ENCODE measurements around the gene NFIB. TPM values are rescaled to one million over a fixed set of nuclear protein-coding genes. Genes with fewer than 3 reads are reported as not detected.

The NFIB gene
- total RNA-seq, 2 experiments from 2014 or later, result not detected

DNA sequence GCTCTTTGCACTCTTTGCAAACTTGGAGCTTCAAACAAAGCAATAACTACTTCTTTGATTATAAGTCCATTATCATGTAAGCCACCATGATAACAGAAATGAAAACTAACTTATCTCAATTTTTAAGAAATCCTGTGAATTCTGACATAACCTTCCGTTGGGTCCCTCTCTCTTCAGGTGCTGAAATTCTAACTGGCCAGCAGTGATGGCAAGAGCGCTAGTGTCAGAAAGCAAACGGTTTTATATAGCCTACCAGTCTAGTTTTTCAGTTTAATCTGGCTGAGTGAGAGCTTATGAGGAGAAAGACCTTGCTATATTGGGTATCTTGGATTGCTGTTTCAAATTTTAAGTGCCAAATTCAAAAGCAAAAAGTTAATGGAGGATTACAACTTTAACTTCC is 13.4 kb downstream of the NFIB start:
- ChIA-PET CTCF (no interaction called here), POLR2A (no interaction called here)
- DNase-seq, result no peak
- H3K27me3 Mint-ChIP-seq, result peaks cover 20% of the 10 kb centered on the region
- H3K4me3 Mint-ChIP-seq, result no peak overlapping the region
- no peaks in the 10 kb centered on the region for H3K9me3 Mint-ChIP-seq
- ATAC-seq, result no peak
- H3K36me3 Mint-ChIP-seq (ENCODE audit: low read depth), result no peaks in the 10 kb centered on the region
- H3K4me1 Mint-ChIP-seq (ENCODE audit: low read depth), result no peaks in the 10 kb centered on the region
- no peak overlapping the region for H3K27ac Mint-ChIP-seq
- TF ChIP-seq CTCF (IDR thresholded peaks at IDR 0.05), result no peak
- intact Hi-C loops (cut with micrococcal nuclease), result no loop called here

- ATAC-seq (no peak), DNase-seq (no peak)
- ChIA-PET POLR2A (no interaction called here), CTCF (no interaction called here)
- Mint-ChIP-seq H3K4me3 (no peak overlapping the region), H3K27me3 (peaks cover 16% of the 10 kb centered on the region), H3K36me3 (ENCODE audit: low read depth) (no peaks in the 10 kb centered on the region), H3K4me1 (ENCODE audit: low read depth) (no peaks in the 10 kb centered on the region), H3K27ac (no peak overlapping the region), H3K9me3 (no peaks in the 10 kb centered on the region)
- TF ChIP-seq CTCF (IDR thresholded peaks at IDR 0.05), result no peak
- intact Hi-C loops (cut with micrococcal nuclease), result no loop called here
These were observed 13.9 kb downstream of the NFIB start for GRCh38 chr9:14300040-14300439.

GRCh38 chr9:14298601-14299022 is 15.3 kb downstream of the NFIB start:
- Mint-ChIP-seq H3K27ac (no peak overlapping the region), H3K9me3 (no peaks in the 10 kb centered on the region), H3K36me3 (ENCODE audit: low read depth) (no peaks in the 10 kb centered on the region), H3K27me3 (peaks cover 12% of the 10 kb centered on the region), H3K4me1 (ENCODE audit: low read depth) (no peaks in the 10 kb centered on the region), H3K4me3 (no peak overlapping the region)
- ATAC-seq, result no peak
- intact Hi-C loops (cut with micrococcal nuclease), result no loop called here
- POLR2A ChIA-PET, result no interaction called here
- CTCF ChIA-PET, result interaction anchor here (1.4 kb wide), 1 partner anchor 363 kb away, joined by 3 read pairs; no protein-coding TSS in a partner anchor
- DNase-seq, result no peak
- TF ChIP-seq CTCF (IDR thresholded peaks at IDR 0.05), result no peak

DNA sequence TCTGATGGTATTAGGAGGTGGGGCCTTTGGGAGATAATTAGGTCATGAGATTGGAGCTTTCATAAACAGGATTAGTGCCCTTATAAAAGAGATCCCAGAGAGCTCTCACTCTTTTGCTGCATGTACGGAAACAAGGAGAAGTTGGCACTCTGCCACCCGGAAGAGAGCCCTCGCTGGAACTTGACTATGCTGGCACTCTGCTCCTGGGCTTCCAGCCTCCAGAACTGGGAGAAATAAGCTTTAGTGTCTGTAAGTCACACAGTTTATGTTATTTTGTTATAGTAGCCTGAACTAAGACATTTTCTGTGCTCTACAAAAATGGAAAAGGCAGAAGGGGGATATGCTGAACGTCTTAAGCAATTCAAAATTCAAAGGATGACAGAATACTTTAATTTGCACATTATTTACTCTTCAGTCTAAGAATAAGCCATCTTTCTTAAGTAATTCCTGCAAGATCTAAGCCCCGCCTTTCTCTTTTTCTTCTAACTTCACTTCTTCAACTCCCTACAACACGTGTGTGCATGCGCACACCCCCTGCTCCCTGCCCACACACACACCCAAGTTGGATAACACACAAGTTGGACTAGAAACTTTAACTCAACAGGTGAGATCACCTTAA is 17.3 kb downstream of the NFIB start:
- peaks cover 6% of the 10 kb centered on the region for H3K27me3 Mint-ChIP-seq
- no peak overlapping the region for H3K4me3 Mint-ChIP-seq
- no peaks in the 10 kb centered on the region for H3K9me3 Mint-ChIP-seq
- H3K4me1 Mint-ChIP-seq (ENCODE audit: low read depth), result no peaks in the 10 kb centered on the region
- DNase-seq, result no peak
- ChIA-PET CTCF (no interaction called here), POLR2A (no interaction called here)
- no peak for TF ChIP-seq CTCF (IDR thresholded peaks at IDR 0.05)
- intact Hi-C loops (cut with micrococcal nuclease), result no loop called here
- no peak overlapping the region for H3K27ac Mint-ChIP-seq
- ATAC-seq, result no peak
- H3K36me3 Mint-ChIP-seq (ENCODE audit: low read depth), result no peaks in the 10 kb centered on the region

DNA sequence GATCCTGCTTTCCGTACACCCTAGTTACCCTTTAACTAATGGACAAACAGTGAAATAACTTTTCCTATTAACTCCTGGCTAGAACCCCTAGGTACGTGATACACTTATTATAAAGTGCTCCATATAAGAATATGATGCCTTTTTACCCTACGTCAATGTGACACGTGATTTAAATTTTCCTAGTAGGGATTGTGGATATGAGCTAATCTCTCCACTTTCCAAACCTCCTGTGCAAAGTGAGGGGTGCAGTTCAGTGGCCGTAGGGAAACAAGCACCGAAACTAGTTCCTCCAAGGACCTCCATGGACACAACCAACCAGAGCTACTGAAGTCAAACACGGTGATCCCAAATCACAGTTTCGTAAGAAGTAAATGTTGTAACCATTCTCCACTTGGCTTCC is 19.3 kb downstream of the NFIB start:
- intact Hi-C loops (cut with micrococcal nuclease), result no loop called here
- no peaks in the 10 kb centered on the region for H3K4me1 Mint-ChIP-seq (ENCODE audit: low read depth)
- DNase-seq, result no peak
- CTCF ChIA-PET, result no interaction called here
- no peak for TF ChIP-seq CTCF (IDR thresholded peaks at IDR 0.05)
- ATAC-seq, result no peak
- H3K4me3 Mint-ChIP-seq, result no peak overlapping the region
- no peaks in the 10 kb centered on the region for H3K36me3 Mint-ChIP-seq (ENCODE audit: low read depth)
- POLR2A ChIA-PET, result no interaction called here
- no peaks in the 10 kb centered on the region for H3K9me3 Mint-ChIP-seq
- H3K27ac Mint-ChIP-seq, result no peak overlapping the region
- peaks cover 7% of the 10 kb centered on the region for H3K27me3 Mint-ChIP-seq
